NB4 (cell line): ENCODE measurements around the gene RAB11FIP3.

Source experiments
- MYC ChIP-seq: IDR thresholded peaks from 2 replicates; pipeline ENCODE4 v1.6.1; 2011; ENCODE audit warnings: low read depth, low read length
- POLR2A ChIP-seq: IDR thresholded peaks from 2 replicates; pipeline ENCODE4 v1.6.1; 2011; ENCODE audit warnings: mild to moderate bottlenecking; ENCODE audit not compliant: insufficient read length; ENCODE audit errors: extremely low read depth
- TF ChIP-seq, protein P1 (sequence below): IDR thresholded peaks from one replicate; pipeline ENCODE4 v1.5.1; 2012; ENCODE audit warnings: low read depth, low read length
- TF ChIP-seq, protein P2 (sequence below): IDR thresholded peaks from 2 replicates; pipeline ENCODE4 v1.6.1; 2011; ENCODE audit warnings: low read depth, low read length

GRCh38 chr16:559021-559380 lies 133.6 kb downstream of the RAB11FIP3 start:
- TF ChIP-seq POLR2A = no peak
- TF ChIP-seq, protein P1, sequence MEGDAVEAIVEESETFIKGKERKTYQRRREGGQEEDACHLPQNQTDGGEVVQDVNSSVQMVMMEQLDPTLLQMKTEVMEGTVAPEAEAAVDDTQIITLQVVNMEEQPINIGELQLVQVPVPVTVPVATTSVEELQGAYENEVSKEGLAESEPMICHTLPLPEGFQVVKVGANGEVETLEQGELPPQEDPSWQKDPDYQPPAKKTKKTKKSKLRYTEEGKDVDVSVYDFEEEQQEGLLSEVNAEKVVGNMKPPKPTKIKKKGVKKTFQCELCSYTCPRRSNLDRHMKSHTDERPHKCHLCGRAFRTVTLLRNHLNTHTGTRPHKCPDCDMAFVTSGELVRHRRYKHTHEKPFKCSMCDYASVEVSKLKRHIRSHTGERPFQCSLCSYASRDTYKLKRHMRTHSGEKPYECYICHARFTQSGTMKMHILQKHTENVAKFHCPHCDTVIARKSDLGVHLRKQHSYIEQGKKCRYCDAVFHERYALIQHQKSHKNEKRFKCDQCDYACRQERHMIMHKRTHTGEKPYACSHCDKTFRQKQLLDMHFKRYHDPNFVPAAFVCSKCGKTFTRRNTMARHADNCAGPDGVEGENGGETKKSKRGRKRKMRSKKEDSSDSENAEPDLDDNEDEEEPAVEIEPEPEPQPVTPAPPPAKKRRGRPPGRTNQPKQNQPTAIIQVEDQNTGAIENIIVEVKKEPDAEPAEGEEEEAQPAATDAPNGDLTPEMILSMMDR = no peak
- TF ChIP-seq, protein P2, sequence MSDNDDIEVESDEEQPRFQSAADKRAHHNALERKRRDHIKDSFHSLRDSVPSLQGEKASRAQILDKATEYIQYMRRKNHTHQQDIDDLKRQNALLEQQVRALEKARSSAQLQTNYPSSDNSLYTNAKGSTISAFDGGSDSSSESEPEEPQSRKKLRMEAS = no peak
- no peak for TF ChIP-seq MYC
